AG09319 (cell line): ENCODE measurements around the gene ADM5.

ENCODE experiments used
- DNase-seq: peaks from one replicate; pipeline ENCODE4 v3.0.0-alpha.2; 2010; ENCODE audit warnings: low read depth; ENCODE audit errors: extremely low read depth
- CTCF ChIP-seq: IDR thresholded peaks from 2 replicates; pipeline ENCODE4 v1.5.1; 2011; ENCODE audit warnings: low read depth, mild to moderate bottlenecking, inconsistent platforms, low read length, moderate library complexity

The ADM5 gene

GRCh38 chr19:49654581-49654980 is 34.8 kb upstream of the ADM5 start:
- no peak for TF ChIP-seq CTCF
- no peak for DNase-seq

DNA sequence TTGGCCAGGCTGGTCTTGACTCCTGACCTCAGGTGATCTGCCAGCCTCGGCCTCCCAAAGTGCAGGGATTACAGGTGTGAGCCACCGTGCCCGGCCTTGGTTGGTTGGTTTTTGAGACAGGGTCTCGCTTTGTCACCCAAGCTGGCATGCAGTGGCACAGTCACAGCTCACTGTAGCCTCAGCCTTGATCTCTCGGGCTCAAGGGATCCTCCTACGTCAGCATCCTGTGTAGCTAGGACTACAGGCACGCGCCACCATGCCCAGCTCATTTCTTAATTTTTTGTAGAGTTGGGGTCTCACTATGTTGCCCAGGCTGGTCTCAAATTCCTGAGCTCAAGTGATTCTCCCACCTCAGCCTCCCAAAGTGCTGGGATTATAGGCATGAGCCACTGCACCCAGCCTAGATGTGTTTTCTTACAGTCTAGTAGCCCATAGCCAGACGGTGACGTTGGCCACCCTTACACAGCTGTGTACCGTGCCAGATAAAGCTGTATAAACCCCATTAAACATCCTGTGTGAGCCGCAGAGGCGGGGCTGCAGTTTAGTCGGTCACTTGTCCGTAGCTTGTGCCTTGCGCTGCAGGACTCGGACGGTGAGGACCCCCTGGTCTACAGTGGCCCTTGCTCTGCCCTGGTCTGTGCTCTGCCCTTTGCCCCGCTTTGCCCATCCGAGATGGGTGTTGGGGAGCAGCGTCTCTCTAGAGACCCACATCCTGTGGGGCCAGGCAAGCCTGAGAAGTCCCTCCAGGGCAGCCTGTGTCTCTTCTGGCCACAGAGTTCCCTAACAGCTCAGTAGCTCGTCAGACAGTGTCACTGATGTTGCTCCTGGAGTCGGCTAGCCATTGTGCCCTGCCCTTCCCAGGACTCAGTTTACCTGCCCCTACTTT is 33.6 kb upstream of the ADM5 start:
- TF ChIP-seq CTCF, result no peak
- DNase-seq, result no peak

GRCh38 chr19:49656456-49657109 is 32.8 kb upstream of the ADM5 start:
- TF ChIP-seq CTCF, result no peak
- DNase-seq, result no peak

- DNase-seq, result no peak
Measured at GRCh38 chr19:49657493-49658138, 31.8 kb upstream of the ADM5 start.

GRCh38 chr19:49658139-49658517 is 31.3 kb upstream of the ADM5 start:
- DNase-seq, result no peak
- no peak for TF ChIP-seq CTCF

More at GRCh38 chr19:49657493-49658138, 31.8 kb upstream of the ADM5 start:
- TF ChIP-seq CTCF, result no peak

GRCh38 chr19:49658566-49659442 is 30.6 kb upstream of the ADM5 start:
- no peak for TF ChIP-seq CTCF
- no peak for DNase-seq
